Upper lobe of left lung (tissue), 4 donors: ENCODE results near the gene FTHL17.

Experiments
- CTCF ChIP-seq, 6 experiments: fragments of 450-650 bp in 4 of 6; fragments of 200-600 bp in 2 of 6; sonication (generic) in 2 of 6; IDR thresholded peaks; one replicate each; pipeline ENCODE4 v1.5.1; 2016 to 2019; ENCODE audit warnings: antibody characterized with exemption in 6 of 6
- POLR2A ChIP-seq, 4 donors: fragments of 450-650 bp; IDR thresholded peaks; one replicate each; pipeline ENCODE4 v1.5.1; 2016 to 2017; ENCODE audit warnings: antibody characterized with exemption in 4 of 4, mild to moderate bottlenecking in 2 of 4

DNA sequence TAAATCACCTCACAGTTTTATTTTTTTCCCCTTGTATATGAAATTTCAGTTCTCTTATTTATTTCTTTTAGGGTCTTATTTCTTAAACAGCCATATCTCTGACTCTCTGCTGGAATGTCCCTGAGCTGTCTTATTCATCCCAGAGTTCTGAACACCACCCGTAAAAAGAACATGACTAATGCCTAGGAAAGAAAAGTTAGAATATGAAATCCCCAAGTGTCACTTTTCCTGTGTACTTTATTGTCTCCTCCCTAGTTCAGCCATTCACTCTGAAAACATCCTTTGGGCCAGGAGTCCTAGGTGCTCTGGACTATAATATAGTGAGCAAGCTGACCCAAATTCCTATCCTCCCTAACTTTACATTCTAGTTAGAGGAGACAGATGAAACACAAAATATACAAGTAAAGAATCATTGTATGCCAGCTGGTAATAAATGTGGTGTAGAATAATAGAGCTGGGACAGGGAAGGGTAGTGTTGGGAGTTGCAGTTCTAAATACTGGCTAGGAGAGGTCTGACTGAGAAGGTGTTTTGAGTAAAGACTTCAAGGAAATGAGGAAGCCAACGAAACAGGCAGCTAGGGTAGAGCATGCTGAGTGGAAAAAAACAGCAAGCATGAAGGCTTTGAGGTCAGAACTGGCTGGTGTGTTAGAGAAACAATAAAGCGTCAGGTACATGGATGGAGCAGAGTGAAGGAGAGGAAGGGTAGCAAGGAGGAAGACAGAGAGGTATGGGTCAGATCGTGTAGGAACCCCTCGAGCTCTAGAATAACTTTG lies 40.6 kb upstream of the FTHL17 start:
- TF ChIP-seq CTCF (IDR thresholded peaks at IDR 0.05), result no peak
- no peak for TF ChIP-seq POLR2A (IDR thresholded peaks at IDR 0.05)
